HG03139 (cell line): ENCODE results near the gene SEMA7A.

ENCODE experiments used
- ATAC-seq: cut with Tn5 transposase; IDR thresholded peaks from one replicate; pipeline ENCODE4 v1.9.1; 2021; ENCODE audit not compliant: unreplicated experiment

The SEMA7A gene

DNA sequence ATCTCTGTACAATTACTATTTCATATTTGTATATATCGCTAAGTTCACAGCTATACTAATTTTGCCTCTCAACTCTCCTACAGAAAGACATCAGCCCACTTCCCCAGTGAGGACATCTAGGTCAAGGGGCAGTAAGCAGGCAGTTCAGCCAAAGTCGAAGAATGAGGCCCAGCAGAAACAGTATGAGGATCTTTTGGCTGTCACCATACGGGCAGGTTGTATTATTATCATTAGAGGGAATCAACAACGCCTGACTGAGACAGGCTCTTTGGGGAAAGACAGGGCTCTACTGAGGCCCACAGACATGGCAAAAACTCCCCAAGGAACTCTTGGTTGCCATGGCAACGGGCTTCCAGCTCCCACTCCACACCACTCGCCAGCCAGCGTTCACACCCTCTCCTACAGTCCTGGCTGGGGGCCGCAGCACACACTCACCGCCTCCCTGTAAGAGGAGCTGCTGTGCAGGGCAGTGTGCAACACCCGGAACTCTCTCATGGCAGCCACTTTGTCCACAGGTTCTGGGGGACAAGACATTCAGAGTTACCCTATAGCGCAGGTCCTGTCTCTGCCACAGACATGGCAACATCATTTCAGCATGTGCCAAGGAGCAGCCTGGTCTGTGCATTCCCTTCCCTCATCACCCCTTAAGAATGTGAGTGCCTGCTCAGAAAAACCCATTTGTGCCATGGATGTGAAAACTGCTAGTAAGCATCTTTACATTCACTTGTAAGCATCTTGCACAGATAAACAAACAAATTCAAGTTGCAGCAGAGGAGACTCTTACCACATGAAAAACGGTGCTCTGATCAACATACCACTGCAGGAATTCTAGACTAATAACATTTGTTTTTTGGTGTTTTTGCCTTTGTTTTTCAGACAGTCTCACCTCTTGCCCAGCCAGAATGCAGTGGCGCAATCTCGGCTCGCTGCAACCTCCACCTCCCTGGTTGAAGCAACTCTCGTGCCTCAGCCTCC is 18.4 kb upstream of the SEMA7A start:
- ATAC-seq, result no peak

DNA sequence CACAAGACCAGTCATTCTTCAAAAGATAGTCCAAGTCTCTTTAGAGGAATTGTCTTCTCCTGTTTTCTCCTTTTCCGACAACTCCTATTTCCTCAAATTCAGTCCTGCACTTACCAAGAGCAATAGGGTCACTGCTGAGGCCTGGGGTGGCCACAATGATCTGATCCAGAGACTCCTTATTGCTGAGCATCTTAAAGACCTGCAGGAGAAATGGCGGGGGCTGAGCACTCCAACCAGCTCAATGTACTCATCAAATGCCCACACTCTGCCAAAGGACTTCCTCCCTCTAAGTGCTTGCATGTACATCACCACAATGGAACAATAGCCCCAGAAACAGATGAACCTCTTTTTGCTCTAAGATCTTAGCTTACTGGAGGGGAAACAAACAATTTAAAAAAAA is 17.6 kb upstream of the SEMA7A start:
- ATAC-seq, result no peak

DNA sequence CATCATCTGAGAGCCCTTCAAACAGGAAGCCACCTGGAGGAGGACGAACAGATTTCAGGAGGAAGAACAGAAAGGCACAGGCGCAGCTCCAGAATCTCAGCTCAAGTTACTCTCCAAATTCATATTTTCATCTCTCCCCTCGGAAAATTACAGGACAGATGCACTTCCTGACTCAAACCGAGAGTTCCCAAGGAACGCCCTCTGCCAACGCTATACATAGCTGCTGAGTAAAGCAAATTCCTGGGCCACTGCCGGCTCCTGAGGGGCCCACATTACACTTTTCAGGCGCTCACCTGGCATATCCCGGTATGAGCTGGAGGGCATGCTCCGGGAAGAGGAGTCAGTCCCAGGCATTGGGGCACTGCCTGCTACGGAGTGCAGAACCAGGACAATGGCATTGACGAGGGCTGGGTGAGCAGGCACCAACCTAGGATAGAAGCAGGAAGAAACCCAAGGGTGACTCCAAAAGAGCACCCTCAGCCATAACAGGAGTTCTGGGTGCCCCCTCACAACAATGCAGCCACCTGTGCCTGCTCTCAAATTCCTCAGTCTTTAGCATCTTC is 16.0 kb upstream of the SEMA7A start:
- ATAC-seq, result no peak

DNA sequence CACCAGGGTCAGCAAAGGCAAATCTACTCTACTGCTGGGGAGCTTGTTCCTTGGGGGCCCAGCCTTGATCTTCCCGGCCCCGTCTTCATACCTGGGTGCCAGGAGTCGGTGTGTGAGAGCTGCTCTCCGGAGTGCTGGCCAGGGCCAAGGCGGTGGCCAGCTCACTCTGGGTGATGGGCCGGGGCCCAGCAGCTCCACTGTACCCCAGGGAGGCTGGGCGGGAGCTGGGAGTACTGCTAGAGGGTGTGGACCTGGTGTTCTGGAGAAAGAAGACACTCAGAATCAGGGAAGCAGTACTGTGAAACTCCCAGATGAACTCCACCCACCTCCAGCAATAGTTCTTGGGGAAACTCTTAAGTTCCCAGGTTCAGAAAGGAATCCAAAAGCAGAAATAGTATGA is 15.3 kb upstream of the SEMA7A start:
- no peak for ATAC-seq

DNA sequence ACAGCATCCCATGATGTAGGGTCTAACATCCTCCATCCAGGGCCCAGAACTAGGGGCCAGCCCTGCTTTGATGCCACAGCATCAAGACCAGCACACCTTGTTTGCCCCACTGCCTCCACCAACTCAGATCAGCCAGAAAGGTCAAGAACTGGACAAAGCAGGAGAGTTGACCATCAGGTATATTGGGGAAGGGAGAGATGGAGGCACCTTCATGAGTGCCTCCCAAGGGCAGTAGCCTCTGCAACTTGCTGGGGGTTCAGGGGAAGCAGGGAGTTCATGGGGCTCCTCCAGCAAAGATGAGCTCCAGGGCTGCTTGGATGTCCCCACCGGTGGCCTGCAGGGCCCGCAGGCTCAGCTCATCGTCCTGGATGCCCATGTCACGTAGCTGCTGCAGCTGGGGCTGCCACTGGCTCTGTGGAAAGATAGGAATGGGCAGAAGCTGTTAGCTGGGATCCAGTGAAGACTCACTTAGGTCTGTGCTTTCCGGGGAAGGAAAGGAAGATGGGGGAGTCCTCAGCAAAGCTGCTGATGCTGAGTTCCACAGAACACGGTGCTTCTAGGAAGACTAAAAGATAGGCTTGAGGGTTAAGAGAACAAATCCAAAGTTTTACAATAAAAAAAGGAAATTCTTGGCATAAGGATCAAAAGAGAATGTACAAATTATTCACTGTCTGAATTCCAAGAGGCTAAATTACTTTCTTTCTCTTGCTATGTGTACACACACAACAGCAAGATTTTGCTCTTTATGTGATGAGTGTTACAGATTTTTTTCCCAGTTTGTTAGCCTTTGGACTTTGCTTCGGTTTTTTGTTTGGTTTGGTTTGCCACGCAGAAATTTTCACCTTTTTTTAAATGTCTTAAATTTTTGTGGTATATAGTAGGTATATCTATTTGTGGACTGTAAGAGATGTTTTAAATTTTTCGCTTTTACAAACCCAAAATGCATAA is 12.3 kb upstream of the SEMA7A start:
- no peak for ATAC-seq

DNA sequence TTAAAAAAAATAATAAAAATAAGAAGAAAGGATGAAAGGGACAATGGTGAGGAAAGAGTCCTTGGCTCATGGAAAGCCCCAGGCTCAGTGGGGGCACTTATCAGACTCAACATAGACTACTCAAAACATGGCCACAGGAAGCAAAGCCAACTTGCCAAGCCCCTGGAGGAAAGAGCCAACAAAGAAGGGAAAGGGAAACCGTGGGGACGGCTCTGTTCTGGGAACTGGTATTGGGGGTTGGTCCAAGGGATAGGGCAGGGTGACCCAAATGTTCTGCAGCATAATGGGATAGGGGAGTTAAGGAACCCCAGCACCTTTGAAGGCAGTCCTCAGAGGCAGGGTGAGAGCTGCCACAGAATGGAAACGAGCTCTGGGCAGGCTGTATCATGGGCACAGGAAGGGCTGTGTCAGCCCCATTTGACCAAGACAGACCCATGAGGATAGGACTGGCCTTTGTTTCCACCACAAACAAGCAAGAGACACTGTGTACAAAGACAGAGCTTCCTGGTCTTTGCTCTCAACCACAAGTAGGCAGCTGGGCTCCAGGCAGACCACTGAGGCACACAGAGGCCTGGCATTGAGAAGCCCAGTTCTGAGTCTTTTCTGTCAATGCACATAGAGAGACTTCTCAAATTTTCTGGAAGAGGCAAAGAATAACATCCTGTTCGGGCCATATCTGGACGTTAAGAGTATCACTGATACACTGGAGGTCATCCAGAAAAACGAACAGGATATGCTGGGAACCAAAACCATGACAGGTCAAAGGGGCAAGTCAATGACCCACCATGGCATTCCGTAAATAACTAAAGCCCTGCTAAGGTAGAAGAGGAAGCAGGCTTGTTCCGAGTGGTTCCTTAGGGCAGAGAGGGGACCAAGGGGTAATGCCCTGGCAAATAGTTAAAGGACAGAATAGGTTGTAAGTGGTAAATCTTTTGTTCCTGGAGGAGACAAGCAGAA is 10.6 kb upstream of the SEMA7A start:
- ATAC-seq, result no peak

DNA sequence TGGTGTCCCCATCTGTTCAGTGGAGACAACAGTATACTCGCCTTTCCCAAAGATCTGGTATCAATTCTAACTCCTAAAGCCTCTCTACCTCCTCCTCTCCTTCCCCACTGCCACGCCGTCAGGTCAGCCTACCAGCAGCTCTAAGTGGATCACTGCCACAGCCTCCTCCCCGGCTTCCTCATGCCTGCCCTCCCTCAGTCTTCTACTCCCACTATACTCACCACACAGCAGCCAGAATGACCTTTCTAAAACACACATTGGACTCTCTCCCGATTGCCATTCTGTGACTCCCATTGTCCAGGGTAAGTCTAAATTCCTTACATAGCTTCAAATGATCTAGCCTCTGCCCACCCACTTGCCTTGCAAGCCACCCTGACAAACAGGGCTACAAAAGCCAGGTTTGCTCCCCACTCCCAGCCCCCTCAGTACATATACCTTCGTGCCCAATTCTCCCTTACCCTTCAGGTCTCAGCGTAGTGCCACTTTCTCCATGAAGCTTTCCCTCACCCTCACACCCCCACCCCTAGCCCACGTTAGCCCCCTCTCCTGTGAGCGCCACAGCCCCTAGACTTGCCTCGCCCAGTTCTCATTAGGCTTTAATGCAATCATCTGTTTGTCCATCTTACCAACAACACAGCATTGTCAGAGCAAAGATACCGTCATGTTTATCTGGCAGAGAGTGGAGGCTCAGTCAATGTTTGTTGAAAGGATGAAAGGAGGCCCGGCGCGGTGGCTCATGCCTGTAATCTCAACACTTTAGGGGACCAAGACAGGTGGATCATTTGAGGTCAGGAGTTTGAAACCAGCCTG is 9.5 kb upstream of the SEMA7A start:
- no peak for ATAC-seq

DNA sequence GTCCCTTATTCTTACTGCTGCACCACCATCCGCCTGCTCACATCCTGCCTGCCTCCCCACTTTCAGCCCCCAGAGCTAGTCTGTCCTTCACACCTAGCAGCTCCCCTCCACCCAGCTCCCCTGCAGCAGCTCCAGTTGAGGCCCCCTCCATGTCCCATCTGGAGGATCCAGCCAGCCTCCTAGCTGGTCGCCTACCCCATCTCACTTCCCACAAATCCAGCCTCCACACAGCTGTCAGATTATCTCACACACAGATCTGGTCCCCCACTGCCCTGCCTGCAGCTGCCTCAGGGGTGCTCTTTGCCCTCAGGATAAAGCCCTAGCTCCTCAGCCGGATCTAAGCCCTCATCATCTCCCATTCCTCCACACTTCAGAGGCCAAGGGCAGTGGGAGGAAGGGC is 8.8 kb upstream of the SEMA7A start:
- ATAC-seq, result no peak

DNA sequence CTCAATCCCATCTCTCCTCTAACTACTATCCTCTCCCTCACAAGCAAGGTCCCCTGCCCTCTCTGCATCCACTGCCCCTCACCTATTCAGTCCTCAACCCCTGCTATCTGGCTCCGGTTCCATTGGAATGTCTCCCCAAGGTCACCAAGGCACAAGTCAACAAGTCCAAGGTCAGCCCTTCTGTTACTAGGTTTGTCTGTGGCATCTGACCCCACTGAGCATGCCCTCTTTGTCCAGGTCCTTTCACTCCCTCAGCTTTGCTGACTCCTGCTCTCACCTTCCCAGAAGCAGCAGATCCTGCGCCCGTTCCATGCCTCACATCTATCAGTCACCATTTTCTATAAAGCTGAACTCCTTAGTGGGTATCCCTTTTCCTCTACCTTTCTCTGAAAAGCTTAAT is 8.3 kb upstream of the SEMA7A start:
- no peak for ATAC-seq

DNA sequence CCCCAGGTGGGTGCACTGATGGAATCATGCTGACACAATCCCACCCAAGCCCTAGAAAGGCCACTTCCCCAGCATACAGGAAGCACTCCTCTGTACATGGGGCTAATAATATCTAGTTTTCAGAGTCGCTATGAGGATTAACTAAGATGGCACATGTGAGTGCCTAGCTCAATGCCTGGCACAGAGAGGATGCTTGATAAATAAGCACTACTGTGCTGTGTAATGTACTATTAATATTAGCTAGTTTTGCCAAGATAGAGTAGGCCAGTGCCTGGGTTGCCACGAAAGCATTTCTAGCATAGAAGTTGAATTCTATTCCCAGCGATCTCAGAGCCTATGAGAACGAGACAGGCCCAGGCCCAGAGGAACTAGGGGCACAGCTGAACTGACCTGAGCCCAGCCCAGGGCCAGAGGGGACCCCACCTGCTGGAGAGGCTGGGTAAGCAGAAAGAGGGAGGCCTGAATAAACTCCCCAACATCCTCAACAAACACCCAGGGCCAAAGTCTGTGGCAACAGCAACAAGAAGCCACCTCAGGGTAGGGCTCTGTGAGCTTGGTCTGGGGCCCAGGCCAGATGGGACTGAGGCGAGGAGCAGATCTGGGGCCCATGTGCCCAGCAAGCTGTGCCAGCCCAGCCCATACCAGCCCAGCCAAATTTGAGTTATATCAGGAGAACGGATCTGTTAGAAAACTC is 7.6 kb upstream of the SEMA7A start:
- ATAC-seq, result no peak

DNA sequence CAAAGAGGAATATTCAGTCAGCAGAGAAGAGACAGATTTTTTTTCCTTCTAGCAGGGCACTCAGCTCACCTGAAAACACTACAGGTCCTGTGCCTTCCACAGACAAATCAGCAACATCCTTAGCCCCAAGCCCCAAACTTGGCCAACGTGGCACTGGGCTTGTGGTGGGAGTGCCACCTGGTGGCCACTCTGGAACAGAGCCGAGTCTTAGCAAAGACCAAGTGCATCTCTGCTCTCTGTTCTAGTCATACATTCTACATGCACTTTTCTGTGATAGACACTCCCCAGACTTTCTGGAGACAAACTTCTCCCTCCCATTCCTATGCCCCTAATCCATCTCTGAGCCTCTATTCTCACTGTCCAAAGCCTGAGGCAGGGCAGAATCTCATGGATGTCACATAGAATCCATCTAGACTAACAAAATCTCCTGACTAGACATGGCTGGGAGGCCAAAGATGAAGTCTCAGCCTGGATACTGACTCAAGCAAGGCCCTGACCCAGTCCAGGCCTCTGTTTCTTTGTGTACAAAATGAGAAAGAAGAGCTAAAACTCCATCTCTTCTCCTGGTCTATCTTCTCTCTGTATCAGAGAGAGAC is 5.1 kb upstream of the SEMA7A start:
- no peak for ATAC-seq

DNA sequence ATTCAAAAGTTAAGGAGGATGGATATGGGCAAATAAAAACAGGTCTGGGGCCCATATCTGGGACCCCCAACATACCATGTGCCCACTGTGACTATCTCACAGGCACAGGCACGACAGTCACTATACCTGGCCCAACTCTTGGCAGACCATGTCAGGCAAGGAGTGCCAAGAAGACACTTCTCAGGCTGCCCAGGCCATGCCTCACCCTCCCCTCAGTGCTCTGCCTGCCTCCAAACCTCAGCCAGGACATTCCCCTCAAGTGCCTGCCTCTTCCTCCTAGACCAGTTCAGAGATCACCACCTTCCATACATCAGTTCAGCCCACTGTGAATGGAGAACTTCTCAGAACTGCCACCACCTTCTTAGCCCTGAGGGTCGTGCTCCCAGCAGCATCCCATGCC is 4.4 kb upstream of the SEMA7A start:
- no peak for ATAC-seq

DNA sequence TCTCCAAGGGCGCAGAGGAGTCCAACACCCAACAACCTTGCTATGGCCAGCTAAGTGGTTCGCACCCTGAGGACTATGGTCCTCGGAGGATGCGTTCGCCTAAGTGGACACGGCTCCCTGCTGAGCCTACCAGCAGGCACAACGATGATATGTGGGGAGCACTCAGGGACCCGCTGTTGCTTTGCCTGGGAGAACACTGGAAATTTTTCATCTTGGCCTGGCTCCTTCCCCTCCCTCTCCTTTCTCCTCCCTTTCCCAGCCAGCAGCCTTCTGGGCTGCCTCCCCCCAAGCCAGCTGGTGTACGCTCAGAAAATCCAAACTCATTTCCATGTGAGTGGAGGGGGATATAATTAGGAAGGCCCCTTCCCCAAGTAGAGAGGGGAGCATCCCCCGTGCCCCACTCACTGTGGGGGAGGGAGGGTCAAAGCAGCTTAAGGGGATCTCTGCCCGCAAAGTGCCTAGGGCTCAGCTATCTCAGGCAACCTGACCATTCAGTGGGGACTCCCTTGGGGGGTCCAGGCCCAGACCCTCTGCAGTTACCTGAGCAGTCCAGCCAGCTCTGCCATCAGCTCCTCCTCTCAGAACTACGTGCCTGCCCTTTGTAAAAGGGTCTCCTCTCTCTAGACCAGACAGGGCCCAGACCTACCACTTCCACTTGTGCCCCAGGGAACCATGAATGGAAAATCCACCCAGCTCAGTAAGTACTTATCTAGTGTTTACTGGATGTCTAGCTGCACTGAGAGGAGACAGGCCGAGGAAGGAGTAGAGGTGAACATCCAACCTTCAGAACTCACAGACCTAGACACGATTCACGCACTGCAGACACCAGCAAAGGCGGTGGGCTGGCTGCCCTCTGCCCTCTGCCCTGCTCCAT is 742 bp upstream of the SEMA7A start:
- ATAC-seq, result peak; percentile 4

DNA sequence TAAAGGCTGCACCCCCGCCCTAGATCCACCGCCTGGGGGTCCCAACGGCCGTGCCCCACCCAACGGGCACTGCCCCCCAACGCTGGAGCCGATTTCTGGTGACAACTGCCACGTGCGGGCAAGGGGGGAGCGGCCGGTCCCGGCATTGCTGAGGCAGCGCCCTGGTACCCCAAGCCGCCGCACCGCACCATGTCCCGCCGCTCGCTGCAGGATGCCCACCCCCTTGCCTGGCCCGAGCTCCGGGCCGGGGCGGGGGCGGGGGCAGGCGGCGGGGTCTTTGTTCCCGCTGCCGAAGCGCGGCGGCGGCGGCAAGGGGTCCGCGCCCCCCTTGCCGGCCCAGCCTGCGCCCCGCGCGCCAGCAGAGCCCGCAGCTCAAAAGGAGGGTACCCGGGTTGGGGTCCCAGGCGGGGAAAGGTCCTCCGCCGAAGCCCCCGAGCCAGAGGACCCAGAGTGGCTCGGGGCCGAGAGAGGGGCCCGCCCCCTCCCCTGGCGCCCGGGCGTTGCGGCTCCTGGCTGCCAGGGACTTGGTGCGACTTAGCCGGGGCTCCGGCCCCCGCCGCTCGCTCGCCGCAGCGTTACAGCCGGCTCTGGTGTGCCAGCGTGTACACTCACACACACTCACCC is 678 bp downstream of the SEMA7A start:
- ATAC-seq, result peak; percentile 9

DNA sequence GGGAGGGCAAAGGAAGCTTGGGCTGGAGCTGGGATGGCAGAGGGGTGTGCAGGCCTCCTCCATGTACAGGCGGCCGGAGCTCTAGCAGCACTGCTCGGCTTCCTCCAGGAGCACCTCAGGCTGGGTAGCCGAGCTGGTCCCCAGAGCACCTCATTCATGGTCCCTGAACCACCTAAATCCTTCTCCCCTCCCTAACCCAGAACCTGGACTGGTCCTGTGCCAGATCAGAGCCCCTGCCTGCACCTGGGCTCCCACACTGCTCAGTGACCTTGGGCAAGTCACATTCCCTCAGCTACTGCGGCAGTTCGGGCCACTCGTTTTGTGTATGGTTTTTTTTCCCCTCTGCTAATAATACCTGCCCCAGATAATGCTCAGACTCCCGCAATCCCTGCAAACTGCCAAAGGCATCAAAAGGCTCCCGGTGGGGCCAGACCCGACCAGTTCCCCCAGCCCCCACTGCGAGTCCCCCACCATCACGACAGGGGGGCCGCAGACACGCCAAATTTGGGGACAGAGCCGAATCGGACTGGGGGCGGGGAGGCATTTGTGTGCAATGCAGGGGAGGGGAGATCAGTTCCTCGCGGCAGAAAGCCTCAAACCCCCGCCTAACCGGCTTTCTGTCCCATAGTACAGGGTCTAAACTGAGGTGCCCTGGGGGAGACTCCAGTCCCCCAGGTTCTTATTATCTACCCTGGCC is 1.3 kb downstream of the SEMA7A start:
- ATAC-seq, result no peak

DNA sequence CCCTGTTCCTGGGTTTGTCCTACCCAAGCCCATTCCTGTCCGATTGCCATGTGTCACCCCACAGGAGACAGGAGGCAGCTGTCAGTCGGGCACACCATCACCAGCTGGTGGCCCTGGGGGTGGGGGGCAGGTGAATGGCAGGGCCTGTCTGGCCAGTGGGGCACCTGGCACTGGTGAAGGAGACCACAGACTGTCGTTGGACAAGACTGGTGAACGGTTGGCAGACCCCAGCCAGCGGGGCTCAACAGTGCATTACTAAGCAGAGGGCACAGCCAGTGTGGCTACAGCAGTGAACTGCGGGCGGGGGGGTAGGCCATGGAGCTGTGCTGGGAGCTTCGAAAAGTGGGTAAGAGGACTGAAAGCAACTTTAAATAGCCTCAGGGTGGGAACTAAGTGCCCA is 2.1 kb downstream of the SEMA7A start:
- no peak for ATAC-seq

DNA sequence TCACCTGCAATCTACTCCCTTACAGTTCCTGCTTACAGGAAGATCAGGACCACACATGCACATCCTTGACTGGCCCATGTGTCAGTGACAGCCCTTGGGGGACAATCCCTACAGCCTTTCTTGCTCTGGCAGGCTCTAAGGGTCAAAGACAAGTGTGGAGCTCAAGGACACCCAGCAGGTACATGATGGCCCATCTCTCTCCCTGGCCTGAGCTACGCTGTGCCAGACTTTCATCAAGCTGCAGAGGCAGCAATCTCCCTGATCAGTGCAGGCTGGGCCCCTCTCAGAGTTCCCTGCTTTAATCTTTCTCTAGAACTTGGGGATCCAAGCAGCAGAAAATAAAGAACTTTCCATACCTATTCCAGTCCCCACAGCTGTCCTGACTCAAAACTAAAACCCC is 2.6 kb downstream of the SEMA7A start:
- no peak for ATAC-seq
